Globus pallidus (tissue), 1 donor: ENCODE data around the gene TJP3.
A peak's percentile ranks its signal among the peaks of the same experiment; 100 is the strongest.
"Not testable (repeated sequence)": the region's sequence is repeated elsewhere in the genome, so short reads cannot be mapped to it uniquely, and the experiment has no call there.

Experiments
- DNase-seq: peaks from one replicate; pipeline ENCODE4 v3.0.0-alpha.2; 2015; ENCODE audit warnings: low spot score

Gene TJP3

DNA sequence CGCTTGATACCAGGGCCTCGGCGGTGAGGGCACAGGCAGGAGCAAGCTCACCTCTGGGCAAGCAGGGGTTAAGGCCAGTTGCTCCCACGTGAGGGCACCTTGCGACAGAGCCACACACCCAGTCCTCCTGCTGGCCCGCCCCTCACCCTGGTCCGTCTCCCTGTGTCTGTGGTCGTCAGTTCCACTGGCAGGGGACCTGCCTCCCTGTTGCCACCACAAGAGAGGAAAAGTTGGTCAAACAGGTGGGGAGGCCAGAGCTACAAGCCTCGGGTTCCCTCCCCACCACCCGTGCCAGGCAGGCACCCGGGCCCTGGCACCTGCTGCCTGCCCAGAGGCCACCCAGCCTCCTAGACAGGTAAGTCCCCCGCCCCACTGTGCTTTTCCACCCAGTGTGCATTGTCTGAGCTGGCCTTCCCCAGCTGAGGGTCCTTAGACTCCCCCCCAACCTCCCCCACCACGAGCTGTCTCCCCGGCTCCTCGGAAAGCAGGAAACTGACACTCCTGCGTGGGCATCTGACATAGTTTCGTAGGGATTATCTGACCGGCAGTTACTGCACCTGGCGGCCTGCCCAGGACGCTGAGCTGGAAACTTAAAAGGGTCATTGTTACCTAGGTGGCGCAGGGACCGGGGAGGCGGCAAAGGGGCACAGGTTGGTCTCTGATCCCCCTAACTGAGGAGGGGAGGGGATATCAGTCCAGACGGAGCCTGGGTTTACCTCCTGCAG, at the start of gene TJP3:
Gene TJP3 (plus strand): TSS at position 178 of the 725 bp plus-strand sequence. CDS start 20,049 bp downstream, outside the sequence.
- no peak for DNase-seq

GRCh38 chr19:3658870-3659745, 49.1 kb upstream of the TJP3 start:
- no peak for DNase-seq

GRCh38 chr19:3659746-3660112, 48.5 kb upstream of the TJP3 start:
- DNase-seq: no peak

DNA sequence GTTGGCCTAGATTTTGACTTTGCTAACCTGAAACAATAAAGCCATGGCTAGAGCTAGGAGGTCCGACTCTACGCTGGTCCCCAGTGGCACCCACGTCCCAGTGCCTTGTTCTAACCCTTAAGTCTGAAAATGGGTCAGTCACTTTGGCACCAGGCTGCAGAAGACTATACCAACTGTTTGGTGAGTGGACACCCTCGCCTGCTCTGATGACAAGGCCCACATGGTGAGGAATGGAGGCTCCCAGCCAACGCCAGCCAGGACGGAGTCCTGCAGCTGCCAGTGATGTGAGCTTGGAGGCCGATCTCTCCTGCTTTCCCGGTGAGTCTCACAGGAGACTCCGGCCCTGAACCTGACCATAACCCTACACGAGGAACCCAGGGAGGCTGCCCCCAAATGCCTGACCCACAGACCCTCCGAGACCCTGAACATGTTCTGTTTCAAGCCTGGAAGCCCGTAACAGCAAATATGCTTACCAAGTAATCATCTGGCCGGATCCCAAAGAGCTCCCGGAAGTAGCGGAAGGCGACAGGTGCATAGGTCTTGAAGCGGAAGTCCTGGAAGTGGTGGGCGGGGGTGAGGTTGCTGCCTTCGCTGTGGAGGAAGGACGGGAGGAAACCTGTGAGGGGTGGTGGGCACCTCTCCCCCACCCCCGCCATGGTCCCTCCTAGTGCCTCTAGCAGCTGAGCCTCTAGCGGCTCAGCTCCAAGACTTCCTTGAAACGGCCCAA, 47.5 kb upstream of the TJP3 start:
- no peak for DNase-seq

DNA sequence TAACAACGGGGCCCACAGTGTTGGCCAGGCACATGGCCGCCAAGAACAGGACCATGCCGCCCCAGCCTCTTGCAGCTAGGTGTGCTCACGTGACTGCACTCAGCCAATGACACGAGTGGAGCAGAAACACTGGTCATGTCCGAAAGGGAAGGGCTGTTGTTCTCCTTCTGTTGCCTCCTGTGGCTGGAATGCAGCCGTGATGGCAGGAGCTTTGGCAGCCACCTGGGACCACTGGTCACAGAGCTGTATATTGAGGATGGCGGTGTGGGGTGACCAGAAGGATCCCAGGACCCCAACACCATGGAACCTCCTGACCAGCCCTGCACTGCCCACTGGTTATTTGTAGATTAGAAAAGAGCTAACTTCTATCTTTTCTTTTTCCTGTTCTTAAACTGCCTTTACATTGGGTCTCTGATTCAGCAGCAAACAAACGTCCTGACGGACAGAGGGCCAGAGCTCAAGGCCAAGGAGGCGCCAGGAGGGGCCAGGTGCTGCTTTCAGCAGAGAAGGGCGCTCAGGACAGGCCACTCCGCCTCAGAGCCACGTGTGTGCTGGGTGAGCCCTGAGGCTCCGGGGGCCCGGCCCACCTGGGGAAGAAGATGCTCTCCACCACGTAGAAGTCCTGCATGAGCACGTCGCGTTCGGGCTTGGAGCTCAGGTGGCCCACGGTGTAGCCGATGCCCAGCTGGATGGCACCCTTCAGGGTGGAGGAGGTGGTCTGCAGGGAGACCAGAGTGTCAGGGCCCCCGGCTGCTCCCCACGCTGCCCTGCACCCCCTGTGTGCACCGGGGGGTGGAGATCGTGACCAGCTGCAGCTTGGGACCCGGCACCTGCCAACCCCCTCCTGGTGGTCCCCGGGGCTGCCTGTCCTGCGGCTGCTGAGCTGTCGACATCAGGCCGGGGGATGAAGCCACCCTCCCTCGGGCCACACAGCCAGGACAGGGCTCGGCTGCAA, 46.6 kb upstream of the TJP3 start:
- no peak for DNase-seq

- DNase-seq: no peak
Observed at GRCh38 chr19:3663838-3664237, 44.3 kb upstream of the TJP3 start.

GRCh38 chr19:3664879-3665642, 43.1 kb upstream of the TJP3 start:
- no peak for DNase-seq

- no peak for DNase-seq
Observed at GRCh38 chr19:3665681-3666544, 42.3 kb upstream of the TJP3 start.

DNA sequence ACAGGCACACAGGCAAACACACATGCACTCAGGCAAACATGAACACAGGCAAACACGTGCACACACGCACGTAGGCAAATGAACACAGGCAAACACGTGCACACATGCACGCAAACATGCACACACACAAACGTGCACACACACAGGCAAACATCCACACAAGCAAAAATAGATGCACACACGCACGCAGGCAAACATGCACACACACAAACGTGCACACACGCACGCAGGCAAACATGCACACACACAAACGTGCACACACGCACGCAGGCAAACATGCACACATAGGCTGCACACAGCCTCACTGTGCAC, 41.7 kb upstream of the TJP3 start:
- not testable (repeated sequence) for DNase-seq

- DNase-seq: no peak
Observed at GRCh38 chr19:3667037-3667638, 41.0 kb upstream of the TJP3 start.

DNA sequence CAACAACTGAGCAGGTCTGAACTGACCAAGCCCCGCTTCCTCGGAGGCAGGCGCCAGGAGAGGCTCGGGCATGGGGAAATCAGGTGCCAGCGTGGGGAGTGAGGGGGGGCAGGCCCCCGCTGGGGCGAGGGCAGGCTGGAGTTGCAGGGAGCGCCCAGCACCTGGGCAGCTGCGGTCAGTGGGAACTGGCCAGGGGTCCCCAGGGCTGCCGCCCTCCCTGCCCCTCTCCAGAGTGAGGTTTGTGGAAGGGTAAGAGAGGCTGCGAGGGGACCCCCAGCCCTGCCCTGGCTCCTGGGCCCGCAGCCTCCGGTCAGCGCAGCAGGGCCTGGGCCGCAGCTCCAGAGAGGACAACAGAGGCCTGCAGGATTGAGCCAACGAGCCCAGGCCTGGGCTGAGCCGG, 40.4 kb upstream of the TJP3 start:
- no peak for DNase-seq

- no peak for DNase-seq
Observed at GRCh38 chr19:3668331-3669081, 39.7 kb upstream of the TJP3 start.

DNA sequence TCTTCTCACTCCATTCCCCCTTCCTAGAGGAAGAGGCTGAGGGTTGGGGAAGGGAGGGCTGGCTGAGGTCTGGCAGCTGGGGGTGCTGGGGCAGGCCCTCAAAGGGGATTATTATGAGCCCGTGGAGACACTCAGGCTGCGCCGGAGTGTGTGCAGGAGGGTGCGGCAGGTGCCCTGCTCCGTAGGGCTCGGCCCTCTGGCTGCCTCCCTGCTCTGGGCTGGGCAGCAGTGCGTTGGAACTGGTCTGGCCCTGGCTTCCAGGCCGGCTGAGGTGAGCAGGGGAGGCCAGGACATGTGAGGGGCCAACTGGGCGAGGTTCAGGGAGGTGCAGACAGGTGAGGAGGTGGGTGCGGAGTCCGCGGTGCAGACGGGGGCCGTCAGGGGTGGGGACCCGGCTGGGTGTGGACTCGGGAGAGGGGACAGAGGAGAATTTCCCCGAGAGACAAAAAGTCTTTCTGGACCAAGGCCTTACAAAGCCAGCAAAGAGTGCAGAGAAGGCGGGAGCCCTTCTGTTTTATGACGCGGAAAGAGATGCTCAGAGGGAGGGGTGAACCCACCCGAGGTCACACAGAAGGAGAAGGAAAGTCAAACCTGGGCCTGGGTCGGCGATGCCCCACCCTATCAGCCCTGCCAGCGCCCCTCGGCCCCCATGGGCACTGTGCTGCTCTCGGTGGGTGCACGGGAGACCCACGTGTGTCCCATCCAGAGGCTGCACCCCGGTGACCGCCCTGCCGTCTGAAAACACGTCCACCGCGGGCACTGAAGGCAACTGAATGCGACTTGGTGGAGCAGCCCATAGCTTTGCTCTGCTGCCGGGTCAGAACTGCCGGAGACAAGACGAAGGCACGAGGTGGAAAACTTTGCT, 38.9 kb upstream of the TJP3 start:
- DNase-seq: no peak

DNA sequence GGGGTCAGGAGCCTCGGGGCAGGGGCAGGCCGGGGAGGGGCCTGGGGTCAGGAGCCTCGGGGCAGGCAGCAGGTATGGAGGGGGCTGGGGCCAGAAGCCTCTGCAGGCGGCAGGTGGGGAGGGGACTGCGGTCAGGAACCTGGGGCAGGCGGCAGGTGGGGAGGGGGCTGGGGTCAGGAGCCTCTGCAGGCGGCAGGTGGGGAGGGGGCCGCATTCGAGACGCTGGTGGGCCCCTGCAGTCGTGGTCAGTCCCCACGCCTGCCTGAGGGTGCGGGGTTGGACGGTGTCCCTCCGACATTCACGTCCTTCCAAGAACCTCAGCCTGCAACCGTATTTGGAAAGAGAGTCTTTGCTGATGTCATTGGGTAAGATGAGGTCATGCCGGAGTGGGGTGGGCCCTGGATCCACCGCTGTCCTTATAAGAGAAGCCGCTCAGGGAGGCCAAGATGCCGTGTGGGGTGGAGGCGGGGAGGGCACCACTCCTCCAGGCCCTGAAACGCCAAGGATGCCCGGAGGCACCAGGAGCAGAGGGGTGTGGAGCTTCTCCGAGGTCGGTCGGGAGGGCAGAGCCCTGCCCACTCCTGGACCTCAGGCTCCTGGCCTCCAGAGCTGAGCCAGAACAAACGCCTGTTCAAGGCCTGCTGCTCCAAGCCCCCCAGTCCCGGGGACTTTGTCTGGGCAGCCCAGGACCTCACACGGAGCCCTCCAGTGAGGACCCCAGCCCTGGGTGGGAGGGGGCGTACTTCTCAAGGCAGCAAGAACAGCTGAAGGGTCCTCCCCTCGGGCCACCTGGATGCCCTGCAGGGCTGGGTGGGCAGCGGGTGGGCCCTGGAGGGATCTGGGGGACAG, 38.0 kb upstream of the TJP3 start:
- DNase-seq: peak; percentile 16

DNA sequence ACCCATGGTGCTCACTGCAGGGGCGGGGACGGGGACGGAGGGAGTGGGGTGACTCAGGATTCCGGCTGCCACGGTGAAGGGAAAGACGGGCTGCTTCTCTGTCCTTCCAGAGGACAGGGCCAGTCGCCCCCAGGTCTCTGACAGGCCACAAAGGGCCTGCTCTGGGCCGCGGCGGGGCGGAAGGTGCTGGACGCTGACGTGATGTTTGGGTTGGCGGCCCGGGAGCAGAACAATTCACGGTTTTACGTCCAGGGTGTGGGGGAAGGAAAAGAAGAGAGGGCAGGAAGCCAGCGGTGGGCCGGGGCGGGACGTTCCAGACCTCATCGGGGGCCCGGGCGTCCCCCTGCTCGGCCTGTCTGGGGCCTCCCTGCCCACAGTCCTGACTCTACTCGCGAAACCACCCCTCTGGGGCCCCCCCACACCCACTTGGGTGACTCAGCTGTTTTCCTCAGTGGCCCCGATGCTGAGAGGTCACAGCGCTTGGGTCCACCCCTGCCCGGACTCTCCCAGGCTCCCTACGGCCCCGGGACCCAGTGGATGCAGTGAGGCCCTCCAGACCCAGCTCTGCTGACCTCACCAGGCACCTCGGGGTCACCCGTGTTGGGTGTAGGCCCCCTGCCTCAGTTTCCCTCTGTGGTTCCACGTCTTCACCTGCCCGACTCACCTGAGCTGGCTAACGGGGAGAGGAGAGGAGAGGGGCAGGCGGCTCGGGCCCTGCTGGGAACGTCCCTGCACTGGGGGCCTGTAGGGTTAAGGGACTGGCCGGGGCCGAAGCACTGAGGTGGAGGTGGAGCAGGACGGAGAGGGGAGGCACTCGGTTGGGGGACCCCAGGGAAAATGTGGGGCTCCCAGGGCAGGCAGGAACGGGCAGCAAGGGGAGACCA, 37.1 kb upstream of the TJP3 start:
- peak; percentile 11 for DNase-seq
